ENCODE measurements around the gene NAA35.

DNA sequence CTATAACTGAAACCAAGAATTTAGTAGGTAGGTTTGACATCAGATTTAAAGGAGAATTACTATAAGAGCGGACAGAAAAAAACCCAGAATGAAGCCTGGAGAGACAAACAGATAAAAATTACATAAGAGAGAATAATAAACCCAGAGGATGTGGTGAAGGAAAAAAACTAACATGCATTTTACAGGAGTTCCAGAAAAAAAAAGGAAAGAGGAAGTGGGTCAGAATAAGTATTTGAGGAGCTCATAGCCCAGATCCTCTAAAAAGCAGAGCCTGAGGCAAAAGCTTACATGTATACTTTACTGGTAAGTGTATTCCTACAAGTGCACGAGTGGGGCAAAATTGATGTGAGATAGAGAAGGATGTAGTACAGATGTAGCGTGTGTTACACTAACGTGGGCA, 43.1 kb upstream of the NAA35 start:
- no peak for TF ChIP-seq KAT7 (CRISPR knock-in tag; IDR thresholded peaks at IDR 0.05; ENCODE audit: borderline replicate concordance)
- TF ChIP-seq GABPB1 (CRISPR knock-in tag; IDR thresholded peaks at IDR 0.05), result no peak
- TF ChIP-seq, protein P1, sequence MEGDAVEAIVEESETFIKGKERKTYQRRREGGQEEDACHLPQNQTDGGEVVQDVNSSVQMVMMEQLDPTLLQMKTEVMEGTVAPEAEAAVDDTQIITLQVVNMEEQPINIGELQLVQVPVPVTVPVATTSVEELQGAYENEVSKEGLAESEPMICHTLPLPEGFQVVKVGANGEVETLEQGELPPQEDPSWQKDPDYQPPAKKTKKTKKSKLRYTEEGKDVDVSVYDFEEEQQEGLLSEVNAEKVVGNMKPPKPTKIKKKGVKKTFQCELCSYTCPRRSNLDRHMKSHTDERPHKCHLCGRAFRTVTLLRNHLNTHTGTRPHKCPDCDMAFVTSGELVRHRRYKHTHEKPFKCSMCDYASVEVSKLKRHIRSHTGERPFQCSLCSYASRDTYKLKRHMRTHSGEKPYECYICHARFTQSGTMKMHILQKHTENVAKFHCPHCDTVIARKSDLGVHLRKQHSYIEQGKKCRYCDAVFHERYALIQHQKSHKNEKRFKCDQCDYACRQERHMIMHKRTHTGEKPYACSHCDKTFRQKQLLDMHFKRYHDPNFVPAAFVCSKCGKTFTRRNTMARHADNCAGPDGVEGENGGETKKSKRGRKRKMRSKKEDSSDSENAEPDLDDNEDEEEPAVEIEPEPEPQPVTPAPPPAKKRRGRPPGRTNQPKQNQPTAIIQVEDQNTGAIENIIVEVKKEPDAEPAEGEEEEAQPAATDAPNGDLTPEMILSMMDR (IDR thresholded peaks at IDR 0.05), result no peak
- TF ChIP-seq, protein P2, sequence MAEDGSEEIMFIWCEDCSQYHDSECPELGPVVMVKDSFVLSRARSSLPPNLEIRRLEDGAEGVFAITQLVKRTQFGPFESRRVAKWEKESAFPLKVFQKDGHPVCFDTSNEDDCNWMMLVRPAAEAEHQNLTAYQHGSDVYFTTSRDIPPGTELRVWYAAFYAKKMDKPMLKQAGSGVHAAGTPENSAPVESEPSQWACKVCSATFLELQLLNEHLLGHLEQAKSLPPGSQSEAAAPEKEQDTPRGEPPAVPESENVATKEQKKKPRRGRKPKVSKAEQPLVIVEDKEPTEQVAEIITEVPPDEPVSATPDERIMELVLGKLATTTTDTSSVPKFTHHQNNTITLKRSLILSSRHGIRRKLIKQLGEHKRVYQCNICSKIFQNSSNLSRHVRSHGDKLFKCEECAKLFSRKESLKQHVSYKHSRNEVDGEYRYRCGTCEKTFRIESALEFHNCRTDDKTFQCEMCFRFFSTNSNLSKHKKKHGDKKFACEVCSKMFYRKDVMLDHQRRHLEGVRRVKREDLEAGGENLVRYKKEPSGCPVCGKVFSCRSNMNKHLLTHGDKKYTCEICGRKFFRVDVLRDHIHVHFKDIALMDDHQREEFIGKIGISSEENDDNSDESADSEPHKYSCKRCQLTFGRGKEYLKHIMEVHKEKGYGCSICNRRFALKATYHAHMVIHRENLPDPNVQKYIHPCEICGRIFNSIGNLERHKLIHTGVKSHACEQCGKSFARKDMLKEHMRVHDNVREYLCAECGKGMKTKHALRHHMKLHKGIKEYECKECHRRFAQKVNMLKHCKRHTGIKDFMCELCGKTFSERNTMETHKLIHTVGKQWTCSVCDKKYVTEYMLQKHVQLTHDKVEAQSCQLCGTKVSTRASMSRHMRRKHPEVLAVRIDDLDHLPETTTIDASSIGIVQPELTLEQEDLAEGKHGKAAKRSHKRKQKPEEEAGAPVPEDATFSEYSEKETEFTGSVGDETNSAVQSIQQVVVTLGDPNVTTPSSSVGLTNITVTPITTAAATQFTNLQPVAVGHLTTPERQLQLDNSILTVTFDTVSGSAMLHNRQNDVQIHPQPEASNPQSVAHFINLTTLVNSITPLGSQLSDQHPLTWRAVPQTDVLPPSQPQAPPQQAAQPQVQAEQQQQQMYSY (CRISPR knock-in tag; IDR thresholded peaks at IDR 0.05), result no peak
- TF ChIP-seq, protein P3, sequence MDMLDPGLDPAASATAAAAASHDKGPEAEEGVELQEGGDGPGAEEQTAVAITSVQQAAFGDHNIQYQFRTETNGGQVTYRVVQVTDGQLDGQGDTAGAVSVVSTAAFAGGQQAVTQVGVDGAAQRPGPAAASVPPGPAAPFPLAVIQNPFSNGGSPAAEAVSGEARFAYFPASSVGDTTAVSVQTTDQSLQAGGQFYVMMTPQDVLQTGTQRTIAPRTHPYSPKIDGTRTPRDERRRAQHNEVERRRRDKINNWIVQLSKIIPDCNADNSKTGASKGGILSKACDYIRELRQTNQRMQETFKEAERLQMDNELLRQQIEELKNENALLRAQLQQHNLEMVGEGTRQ (CRISPR knock-in tag; IDR thresholded peaks at IDR 0.05), result no peak
- no peak for TF ChIP-seq ZNF396 (CRISPR knock-in tag; IDR thresholded peaks at IDR 0.05; ENCODE audit: borderline replicate concordance)
- no peak for TF ChIP-seq ATF1 (CRISPR knock-in tag; IDR thresholded peaks at IDR 0.05)
- no peak for TF ChIP-seq ZBTB21 (CRISPR knock-in tag; IDR thresholded peaks at IDR 0.05; ENCODE audit: borderline replicate concordance)
- TF ChIP-seq, protein P4, sequence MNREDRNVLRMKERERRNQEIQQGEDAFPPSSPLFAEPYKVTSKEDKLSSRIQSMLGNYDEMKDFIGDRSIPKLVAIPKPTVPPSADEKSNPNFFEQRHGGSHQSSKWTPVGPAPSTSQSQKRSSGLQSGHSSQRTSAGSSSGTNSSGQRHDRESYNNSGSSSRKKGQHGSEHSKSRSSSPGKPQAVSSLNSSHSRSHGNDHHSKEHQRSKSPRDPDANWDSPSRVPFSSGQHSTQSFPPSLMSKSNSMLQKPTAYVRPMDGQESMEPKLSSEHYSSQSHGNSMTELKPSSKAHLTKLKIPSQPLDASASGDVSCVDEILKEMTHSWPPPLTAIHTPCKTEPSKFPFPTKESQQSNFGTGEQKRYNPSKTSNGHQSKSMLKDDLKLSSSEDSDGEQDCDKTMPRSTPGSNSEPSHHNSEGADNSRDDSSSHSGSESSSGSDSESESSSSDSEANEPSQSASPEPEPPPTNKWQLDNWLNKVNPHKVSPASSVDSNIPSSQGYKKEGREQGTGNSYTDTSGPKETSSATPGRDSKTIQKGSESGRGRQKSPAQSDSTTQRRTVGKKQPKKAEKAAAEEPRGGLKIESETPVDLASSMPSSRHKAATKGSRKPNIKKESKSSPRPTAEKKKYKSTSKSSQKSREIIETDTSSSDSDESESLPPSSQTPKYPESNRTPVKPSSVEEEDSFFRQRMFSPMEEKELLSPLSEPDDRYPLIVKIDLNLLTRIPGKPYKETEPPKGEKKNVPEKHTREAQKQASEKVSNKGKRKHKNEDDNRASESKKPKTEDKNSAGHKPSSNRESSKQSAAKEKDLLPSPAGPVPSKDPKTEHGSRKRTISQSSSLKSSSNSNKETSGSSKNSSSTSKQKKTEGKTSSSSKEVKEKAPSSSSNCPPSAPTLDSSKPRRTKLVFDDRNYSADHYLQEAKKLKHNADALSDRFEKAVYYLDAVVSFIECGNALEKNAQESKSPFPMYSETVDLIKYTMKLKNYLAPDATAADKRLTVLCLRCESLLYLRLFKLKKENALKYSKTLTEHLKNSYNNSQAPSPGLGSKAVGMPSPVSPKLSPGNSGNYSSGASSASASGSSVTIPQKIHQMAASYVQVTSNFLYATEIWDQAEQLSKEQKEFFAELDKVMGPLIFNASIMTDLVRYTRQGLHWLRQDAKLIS (CRISPR knock-in tag; IDR thresholded peaks at IDR 0.05; ENCODE audit: borderline replicate concordance), result no peak
- no peak for TF ChIP-seq ELF4 (CRISPR knock-in tag; IDR thresholded peaks at IDR 0.05; ENCODE audit: low read depth)

All from WTC11 (cell line).